GM19438 (cell line): ENCODE measurements around the gene JAG1.

ENCODE experiments used
- ATAC-seq: cut with Tn5 transposase; IDR thresholded peaks from one replicate; pipeline ENCODE4 v1.9.1; 2021; ENCODE audit warnings: low read depth; ENCODE audit not compliant: unreplicated experiment

The JAG1 gene

GRCh38 chr20:10673842-10674683 is at the start of gene JAG1:
Gene JAG1, minus strand, starts transcription at chr20:10673999. Its CDS starts 469 bp downstream, at chr20:10673530.
- peak; percentile 50 for ATAC-seq

- ATAC-seq: no peak
These were observed 48.2 kb upstream of the JAG1 start for GRCh38 chr20:10721976-10722375.

- no peak for ATAC-seq
These were observed 47.5 kb upstream of the JAG1 start for GRCh38 chr20:10721137-10721896.

- ATAC-seq: no peak
These were observed 46.8 kb upstream of the JAG1 start for GRCh38 chr20:10720565-10720964.

GRCh38 chr20:10719740-10720385 is 46.1 kb upstream of the JAG1 start:
- ATAC-seq: no peak

GRCh38 chr20:10718661-10719060 is 44.9 kb upstream of the JAG1 start:
- no peak for ATAC-seq

- ATAC-seq: no peak
These were observed 43.1 kb upstream of the JAG1 start for GRCh38 chr20:10716855-10717254.

GRCh38 chr20:10715035-10715434 is 41.2 kb upstream of the JAG1 start:
- no peak for ATAC-seq

GRCh38 chr20:10714236-10714975 is 40.6 kb upstream of the JAG1 start:
- ATAC-seq: no peak

GRCh38 chr20:10713161-10713560 is 39.4 kb upstream of the JAG1 start:
- ATAC-seq: no peak

GRCh38 chr20:10711903-10712451 is 38.2 kb upstream of the JAG1 start:
- no peak for ATAC-seq

- ATAC-seq: no peak
These were observed 37.4 kb upstream of the JAG1 start for GRCh38 chr20:10710991-10711775.

GRCh38 chr20:10709916-10710315 is 36.1 kb upstream of the JAG1 start:
- no peak for ATAC-seq

GRCh38 chr20:10708351-10709185 is 34.8 kb upstream of the JAG1 start:
- no peak for ATAC-seq

- ATAC-seq: no peak
These were observed 34.0 kb upstream of the JAG1 start for GRCh38 chr20:10707791-10708190.

- no peak for ATAC-seq
These were observed 33.3 kb upstream of the JAG1 start for GRCh38 chr20:10707068-10707467.

GRCh38 chr20:10706460-10706811 is 32.6 kb upstream of the JAG1 start:
- ATAC-seq: no peak

GRCh38 chr20:10705801-10706459 is 32.1 kb upstream of the JAG1 start:
- ATAC-seq: no peak
